CMK (cell line): ENCODE results near the gene RNF207.

ENCODE experiments used
- DNase-seq: peaks from one replicate; pipeline ENCODE4 v3.0.0-alpha.2; 2010; ENCODE audit warnings: low read depth

The RNF207 gene

DNA sequence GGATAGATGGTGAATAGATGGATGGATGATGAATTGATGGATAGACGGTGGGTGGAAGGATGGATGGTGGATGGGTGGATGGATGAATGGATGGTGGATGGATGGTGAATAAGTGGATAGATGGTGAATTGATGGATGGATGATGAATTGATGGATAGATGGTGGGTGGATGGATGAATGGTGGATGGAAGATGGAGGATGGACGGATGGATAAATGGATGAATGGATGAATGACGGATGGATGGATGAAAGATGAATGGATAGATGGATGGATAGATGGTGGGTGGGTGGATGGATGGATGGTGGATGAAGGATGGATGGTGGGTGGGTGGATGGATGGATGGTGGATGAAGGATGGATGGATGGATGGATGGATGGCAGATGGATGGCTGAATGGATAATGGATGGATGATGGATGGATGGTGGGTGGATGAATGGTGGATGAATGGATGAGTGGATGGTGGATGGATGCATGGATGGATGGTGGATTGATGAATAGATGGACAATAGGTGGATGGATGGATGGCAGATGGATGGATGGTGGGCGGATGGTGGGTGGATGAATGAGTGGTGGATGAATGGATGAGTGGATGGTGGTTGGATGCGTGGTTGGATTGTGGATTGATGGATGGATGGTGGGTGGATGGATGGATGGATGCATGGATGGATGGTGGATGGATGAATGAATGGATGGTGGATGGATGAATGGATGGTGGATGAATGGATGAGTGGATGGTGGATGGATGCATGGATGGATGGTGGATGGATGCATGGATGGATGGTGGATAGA is 31.1 kb upstream of the RNF207 start:
- DNase-seq: no peak

GRCh38 chr1:6175411-6175828 is 30.5 kb upstream of the RNF207 start:
- no peak for DNase-seq

- DNase-seq: no peak
These were observed 29.1 kb upstream of the RNF207 start for GRCh38 chr1:6176779-6177178.

DNA sequence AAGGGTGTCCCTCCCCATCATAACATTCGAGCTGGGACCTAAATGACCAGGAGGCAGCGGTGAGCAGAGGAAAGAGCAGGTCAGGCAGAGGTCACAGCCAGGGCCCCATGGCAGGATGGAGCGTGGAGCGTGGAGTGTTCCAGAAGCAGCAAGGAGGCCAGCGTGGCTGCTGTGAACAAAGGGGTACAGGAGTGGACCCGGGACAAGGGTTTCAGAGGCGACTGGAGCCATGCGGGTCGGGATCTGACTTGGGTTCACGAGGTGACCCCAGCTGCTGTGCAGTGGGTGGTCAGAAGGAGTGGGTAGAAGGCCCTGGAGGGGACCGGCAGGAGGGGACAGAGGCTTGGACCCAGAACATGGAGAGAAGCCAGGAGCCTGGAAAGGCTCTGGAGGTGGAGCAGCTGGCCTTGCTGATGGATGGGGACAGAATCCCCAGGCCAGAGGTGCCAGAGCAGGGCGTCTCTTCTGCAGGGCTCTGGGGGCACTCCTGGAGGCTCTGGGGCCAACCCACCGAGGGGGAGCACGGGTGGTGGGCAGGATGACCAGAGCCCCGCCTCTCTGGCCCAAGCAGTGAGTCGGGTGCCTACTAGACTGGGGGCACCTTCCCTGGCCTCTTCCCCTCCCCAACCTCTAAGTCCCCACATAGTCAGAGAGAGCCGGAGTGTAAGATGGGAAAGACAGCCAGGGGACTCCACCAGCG is 28.1 kb upstream of the RNF207 start:
- no peak for DNase-seq

DNA sequence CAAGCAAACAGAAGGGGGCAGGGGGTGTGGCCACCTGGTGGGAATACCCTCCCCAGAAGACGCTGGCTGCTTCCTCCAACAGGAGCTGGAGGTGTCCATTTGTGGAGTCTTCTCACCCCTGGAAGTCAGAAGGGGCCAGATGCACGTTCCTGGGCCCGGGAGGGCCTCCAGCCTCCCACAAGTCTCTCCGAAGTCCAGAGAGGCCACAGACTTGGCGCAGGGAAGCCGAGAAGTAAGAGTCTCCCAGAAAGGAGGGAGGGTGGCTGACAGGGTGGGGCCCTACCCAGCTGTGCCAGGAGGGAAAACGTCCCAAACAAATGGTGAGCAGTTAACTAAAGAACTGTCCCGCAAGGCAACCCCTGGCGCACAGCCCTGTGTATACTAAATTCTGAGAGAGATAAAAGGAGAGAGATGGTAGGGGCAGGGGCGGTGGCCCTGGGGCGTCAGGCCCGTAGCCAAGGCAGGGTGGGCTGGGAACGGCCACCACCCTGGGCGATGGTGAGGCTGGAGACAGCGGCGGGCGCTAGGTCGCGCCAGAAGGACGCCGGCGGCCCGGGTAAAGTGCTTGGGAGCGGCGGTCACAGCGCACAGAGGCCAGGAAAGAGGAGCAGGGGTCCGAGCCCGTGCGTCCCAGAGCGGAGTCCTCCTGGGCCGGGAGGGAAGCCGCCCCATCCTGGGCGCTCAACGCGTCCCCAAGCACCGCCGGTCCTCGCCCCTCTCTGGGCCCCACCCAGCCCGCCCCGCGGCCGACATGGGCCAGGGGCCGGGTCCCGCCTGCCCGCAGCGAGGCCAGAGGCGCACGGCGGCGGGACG is 27.0 kb upstream of the RNF207 start:
- DNase-seq: no peak

DNA sequence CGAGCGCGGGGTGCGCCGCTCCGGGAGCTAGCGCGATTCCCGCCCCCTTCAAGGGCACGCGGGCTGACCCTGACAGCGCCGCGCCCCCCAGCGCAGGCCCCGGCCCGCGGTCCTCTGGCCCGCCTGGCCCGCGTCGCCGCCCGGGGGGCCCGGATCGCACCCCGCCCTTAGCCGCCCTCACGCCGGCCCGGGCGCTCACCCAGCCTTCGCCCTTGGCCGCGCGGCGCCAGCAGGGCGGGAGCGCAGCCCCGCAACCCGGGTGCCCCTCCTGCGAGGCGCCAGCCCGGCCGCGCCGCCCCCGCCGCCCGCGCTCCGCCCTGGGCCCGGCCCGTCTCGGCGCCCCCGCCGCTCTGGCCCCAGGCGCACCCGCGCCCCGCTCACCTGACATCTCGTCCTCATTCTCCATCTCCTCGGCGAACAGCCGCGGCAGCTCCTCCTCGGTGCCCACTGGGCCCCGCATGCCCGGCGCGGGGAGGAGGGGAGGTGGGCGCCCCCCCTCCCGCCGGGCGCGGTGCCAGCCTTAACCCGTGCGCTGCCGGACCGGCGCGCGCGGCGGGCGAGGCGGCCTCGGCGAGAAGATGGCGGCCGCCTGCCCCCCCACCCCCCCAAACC is 26.2 kb upstream of the RNF207 start:
- no peak for DNase-seq

GRCh38 chr1:6180268-6180706 is 25.6 kb upstream of the RNF207 start, which contains the start of gene CHD5:
Gene CHD5 (minus strand): TSS chr1:6180321. CDS start chr1:6180023, 298 bp downstream.
- no peak for DNase-seq

DNA sequence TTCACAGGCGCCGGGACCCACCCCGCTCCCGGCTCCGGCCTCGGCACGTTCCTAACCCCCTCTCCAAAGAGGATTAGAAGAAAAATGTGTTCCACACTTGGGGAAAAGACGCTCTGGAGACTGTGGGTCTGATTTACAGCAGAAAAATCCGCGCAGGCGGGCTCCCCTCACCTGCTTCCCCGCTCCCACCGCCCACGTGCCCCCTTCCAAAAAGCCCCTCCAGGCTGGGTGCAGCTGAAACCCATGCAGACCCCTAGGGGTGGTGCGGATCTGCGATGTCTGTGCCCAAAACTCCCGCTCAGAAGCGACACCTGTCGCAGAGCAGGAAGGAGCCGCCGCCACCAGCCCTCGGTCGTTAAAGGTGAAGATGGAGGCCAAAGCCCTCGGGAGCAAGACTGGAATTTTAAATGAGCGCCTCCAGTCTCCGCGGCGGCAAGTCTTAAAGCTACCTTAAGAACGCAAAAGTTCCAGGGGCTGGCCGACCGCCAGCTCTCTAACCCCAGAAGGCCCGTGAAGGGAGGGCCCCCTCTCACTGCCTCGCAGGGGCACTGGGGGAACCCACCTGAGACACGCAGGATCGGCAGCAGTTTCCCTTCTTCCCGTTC is 25.1 kb upstream of the RNF207 start:
- DNase-seq: no peak

- no peak for DNase-seq
These were observed 24.6 kb upstream of the RNF207 start for GRCh38 chr1:6181347-6181770.

GRCh38 chr1:6183520-6183989 is 22.4 kb upstream of the RNF207 start:
- no peak for DNase-seq

- DNase-seq: no peak
These were observed 21.7 kb upstream of the RNF207 start for GRCh38 chr1:6184083-6184783.

GRCh38 chr1:6185151-6185550 is 20.8 kb upstream of the RNF207 start:
- no peak for DNase-seq

DNA sequence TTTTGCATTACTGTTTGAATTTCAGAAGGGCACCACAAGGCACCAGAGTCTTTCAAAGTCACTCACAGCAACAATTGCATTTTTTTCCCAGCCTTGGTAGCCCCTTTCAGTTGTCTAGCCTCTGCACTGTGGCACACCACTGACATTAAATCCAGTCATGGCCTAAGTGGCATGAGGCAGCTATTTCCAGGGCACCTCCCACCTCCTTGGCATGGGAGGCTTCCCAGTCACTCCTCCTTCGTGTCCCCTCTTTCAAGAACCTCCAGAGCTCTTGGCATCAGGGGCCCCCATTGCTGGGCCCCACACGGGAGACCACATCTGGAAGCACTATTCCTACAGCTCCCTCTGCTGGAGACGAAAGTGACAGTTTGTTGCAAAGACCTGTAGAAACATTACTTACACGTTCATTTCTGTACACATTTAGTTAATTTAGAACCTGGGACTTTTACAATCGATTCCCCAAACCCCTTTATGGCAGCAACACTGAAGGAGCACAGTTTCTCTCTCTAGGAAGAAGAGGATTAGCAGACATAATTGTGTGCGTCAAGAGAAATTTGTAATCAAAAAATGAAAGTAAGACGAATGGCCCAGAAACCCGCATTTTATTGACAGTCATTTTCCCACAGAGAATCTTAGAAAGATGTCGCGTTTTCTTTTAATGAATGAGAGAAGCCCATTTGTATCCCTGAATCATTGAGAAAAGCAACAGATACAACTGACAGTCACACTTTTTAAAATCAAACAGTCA is 20.1 kb upstream of the RNF207 start:
- no peak for DNase-seq

GRCh38 chr1:6188466-6188865 is 17.5 kb upstream of the RNF207 start:
- no peak for DNase-seq

DNA sequence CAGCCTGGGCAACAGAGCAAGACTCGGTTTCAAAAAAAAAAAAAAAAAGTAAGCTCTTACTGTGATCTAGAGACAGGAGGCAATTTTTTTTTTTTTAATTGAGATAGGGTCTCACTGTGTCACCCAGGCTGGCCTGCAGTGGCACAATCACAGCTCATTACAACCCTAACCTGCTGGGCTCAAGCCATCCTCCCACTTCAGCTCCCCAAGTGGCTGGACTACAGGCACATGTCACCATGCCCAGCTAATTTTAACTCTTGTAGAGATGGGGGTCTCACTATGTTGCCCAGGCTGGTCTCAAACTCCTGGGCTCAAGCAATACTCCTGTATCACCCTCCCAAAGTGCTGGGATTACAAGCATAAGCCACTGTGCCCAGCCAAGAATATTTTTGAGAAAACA is 14.0 kb upstream of the RNF207 start:
- no peak for DNase-seq

DNA sequence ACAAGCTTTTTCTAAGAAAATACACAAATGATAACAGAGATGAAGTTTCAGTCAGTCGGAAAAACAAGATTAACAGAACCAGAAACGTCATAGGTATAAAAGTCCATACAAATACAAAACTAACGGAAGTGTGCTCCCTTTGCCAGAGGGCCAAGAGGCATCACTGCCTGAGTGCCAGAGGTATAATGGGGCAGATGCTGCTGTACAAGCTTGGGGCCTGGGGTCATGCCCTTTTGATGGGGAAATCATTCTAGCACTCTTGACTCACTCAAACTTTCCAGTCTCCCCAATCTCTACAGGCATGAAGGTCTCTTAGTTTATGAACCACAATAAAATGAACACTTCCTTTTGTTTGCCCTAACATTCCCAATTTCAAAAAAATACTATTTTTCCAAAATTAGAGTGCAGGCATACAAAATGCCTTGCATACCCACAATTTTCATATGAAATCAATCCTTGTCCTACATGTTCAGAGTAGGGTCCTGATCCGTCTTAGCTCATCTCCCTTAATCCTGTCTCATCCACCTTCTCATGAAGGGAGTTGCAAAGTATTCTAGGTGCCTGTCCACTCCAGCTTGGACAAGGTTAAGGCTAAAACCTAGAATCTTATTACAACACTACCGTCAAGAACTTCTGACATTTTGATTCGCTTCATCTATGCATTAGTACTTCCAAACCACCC is 8.0 kb upstream of the RNF207 start:
- DNase-seq: no peak

GRCh38 chr1:6198646-6199297 is 7.1 kb upstream of the RNF207 start:
- no peak for DNase-seq

DNA sequence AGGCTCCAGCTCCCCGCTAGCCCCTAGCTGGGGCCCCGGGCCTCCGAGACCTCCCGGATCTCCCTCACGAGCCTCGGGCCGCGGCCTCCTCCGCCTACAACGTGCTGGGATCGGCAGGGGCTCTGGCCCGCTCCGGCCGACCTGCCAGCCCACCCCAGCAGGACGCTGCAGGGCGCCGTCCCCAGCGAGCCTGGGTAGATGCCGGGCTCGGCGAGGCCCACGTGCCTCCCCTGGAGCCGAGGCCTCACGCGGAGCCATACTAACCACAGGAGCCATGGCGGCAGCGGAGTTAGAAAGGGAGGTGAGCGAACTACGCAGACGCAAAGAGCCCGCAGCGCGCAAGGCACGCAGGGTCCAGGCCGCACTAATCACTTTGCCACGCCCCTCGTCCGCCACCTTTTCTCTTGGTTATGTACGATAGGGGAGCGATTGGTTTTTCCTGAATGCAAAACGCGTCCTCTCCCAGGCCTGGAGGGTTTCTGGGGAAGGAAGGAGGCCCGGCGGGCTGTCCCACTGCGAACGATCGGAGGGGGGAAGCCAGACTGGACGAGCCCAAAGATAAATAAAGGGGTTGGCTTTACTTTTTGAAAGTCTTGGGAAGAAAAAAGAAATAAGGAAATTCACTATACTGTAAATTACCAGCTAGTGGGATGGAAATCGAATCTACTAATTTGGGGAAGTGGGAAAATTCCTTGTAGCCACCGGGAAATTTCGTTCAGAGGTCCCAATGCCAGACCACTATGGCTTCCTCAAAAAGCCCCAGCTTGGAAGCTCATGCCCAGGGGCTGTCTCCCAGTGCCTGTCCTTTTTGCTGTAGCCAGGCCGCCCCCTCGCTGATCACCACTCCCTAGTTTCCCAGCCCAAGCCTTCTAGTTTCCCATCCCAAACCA is 6.4 kb upstream of the RNF207 start, which contains the start of gene RPL22:
RPL22 (minus strand) TSS at position 298 of the 890 bp plus-strand sequence; CDS start at position 276, 22 bp downstream.
- peak; percentile 100 for DNase-seq
